ENCODE data around the gene SAMD4B. TPM values are rescaled to one million over a fixed set of nuclear protein-coding genes. Genes with fewer than 3 reads are reported as not detected.

Gene SAMD4B
- total RNA-seq, 1 donor from 2014 or later, result 22.4 TPM

GRCh38 chr19:39422020-39422419 lies 79.8 kb downstream of the SAMD4B start:
- no peaks in the 10 kb centered on the region for H3K27me3 ChIP-seq (ENCODE audit: control insufficient read depth in 3 of 3, insufficient read depth in 3 of 3, low read length in 3 of 3)
- no peaks in the 10 kb centered on the region for H3K4me1 ChIP-seq (ENCODE audit: control insufficient read depth in 3 of 3, insufficient read depth in 3 of 3, low read length in 3 of 3)
- no peak overlapping the region for H3K9ac ChIP-seq (ENCODE audit: low read depth in 1 of 3, low read length in 3 of 3)
- H3K4me3 ChIP-seq (ENCODE audit: low read length in 3 of 3), result no peak overlapping the region
- no peak overlapping the region for H3K27ac ChIP-seq (ENCODE audit: low read depth, low read length)
- peaks cover 6 to 13% (median 8%) of the 10 kb centered on the region in 3 donors for H3K36me3 ChIP-seq (ENCODE audit: control insufficient read depth in 3 of 3, insufficient read depth in 3 of 3, low read length in 3 of 3)
- H3K9me3 ChIP-seq (ENCODE audit: control insufficient read depth in 3 of 3, low read length in 3 of 3), result no peaks in the 10 kb centered on the region

DNA sequence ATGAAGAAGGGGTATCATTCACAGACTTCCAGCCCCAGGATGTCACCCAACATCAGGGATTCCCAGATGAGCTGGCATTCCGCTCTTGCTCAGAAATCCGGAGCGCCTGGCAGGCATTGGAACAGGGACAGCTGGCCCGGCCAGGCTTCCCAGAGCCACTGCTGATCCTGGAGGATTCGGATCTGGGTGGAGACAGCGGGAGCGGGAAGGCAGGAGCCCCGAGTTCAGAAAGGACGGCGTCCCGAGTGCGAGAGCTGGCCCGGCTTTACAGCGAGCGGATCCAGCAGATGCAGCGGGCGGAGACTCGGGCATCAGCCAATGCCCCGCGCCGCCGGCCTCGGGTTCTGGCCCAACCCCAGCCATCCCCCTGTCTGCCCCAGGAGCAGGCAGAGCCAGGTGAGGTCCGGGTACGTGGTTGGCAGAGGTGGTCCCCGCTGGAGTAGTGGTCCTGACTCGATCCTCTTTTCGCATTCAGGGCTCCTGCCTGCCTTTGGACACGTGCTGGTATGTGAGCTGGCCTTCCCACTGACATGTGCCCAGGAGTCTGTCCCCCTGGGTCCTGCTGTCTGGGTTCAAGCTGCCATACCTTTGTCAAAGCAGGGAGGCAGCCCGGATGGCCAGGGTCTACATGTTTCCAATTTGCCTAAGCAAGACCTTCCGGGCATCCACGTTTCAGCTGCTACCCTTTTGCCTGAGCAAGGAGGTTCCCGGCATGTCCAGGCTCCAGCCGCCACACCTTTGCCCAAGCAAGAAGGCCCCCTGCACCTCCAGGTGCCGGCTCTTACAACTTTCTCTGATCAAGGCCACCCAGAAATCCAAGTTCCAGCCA lies 81.3 kb downstream of the SAMD4B start:
- Histone ChIP-seq H3K4me3 (ENCODE audit: low read length in 3 of 3) (no peak overlapping the region), H3K9ac (ENCODE audit: low read depth in 1 of 3, low read length in 3 of 3) (no peak overlapping the region), H3K27me3 (ENCODE audit: control insufficient read depth in 3 of 3, insufficient read depth in 3 of 3, low read length in 3 of 3) (no peaks in the 10 kb centered on the region), H3K4me1 (ENCODE audit: control insufficient read depth in 3 of 3, insufficient read depth in 3 of 3, low read length in 3 of 3) (peaks cover 0 to 10% (median 3%) of the 10 kb centered on the region in 3 donors), H3K9me3 (ENCODE audit: control insufficient read depth in 3 of 3, low read length in 3 of 3) (no peaks in the 10 kb centered on the region), H3K27ac (ENCODE audit: low read depth, low read length) (no peak overlapping the region), H3K36me3 (ENCODE audit: control insufficient read depth in 3 of 3, insufficient read depth in 3 of 3, low read length in 3 of 3) (peaks cover 6 to 13% (median 7%) of the 10 kb centered on the region in 3 donors)

- no peaks in the 10 kb centered on the region for H3K27me3 ChIP-seq (ENCODE audit: control insufficient read depth in 3 of 3, insufficient read depth in 3 of 3, low read length in 3 of 3)
- H3K9ac ChIP-seq (ENCODE audit: low read depth in 1 of 3, low read length in 3 of 3), result no peak overlapping the region
- H3K9me3 ChIP-seq (ENCODE audit: control insufficient read depth in 3 of 3, low read length in 3 of 3), result no peaks in the 10 kb centered on the region
- H3K4me3 ChIP-seq (ENCODE audit: low read length in 3 of 3), result no peak overlapping the region
- peaks cover 5 to 17% (median 10%) of the 10 kb centered on the region in 3 donors for H3K4me1 ChIP-seq (ENCODE audit: control insufficient read depth in 3 of 3, insufficient read depth in 3 of 3, low read length in 3 of 3)
- H3K27ac ChIP-seq (ENCODE audit: low read depth, low read length), result no peak overlapping the region
- H3K36me3 ChIP-seq (ENCODE audit: control insufficient read depth in 3 of 3, insufficient read depth in 3 of 3, low read length in 3 of 3), result peaks cover 0 to 11% (median 0%) of the 10 kb centered on the region in 3 donors
These were observed 82.7 kb downstream of the SAMD4B start for GRCh38 chr19:39424934-39425333.

DNA sequence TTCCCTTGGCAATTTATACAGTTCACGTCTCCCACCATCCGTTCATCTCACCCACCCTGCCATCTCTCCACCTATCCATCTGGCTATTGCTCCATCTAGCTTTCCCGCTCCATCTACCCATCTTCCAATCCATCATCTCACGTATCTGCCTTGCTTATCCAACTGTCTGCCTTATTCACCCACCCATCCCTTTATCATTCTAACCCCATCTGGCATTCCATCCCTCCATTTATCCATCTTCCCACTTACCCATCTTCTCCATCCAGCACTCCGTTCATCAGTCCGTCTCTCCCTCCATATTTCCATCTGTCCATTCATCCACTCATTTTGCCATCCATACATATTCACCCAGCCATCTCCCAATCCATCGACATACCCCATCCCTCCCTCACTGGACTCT lies 83.5 kb downstream of the SAMD4B start:
- no peak overlapping the region for H3K9ac ChIP-seq (ENCODE audit: low read depth in 1 of 3, low read length in 3 of 3)
- H3K4me1 ChIP-seq (ENCODE audit: control insufficient read depth in 3 of 3, insufficient read depth in 3 of 3, low read length in 3 of 3), result peaks cover 5 to 18% (median 10%) of the 10 kb centered on the region in 3 donors
- no peak overlapping the region for H3K4me3 ChIP-seq (ENCODE audit: low read length in 3 of 3)

DNA sequence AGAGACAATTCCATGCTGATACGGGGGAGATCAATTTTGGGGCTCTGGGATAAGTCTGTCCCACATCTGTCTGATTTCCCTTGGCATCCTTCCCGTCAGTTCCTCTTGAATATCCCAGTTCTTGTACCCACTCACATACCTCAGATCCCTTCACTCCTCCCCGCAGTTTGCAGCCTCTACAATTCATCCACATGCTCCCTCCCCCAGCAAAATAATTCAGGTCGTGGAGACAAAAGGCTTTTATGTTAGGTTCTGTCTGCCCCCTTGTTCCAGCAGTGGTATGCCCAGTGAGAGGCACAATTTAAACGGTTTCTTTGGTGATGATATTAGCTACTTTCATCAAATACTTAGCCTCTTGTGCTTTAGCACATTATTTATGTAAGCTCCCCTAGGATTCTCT lies 83.9 kb downstream of the SAMD4B start:
- Histone ChIP-seq H3K4me1 (ENCODE audit: control insufficient read depth in 3 of 3, insufficient read depth in 3 of 3, low read length in 3 of 3) (peaks cover 5 to 22% (median 10%) of the 10 kb centered on the region in 3 donors), H3K27me3 (ENCODE audit: control insufficient read depth in 3 of 3, insufficient read depth in 3 of 3, low read length in 3 of 3) (no peaks in the 10 kb centered on the region), H3K4me3 (ENCODE audit: low read length in 3 of 3) (no peak overlapping the region), H3K36me3 (ENCODE audit: control insufficient read depth in 3 of 3, insufficient read depth in 3 of 3, low read length in 3 of 3) (peaks cover 2 to 5% (median 4%) of the 10 kb centered on the region in 3 donors), H3K27ac (ENCODE audit: low read depth, low read length) (no peak overlapping the region), H3K9me3 (ENCODE audit: control insufficient read depth in 3 of 3, low read length in 3 of 3) (no peaks in the 10 kb centered on the region), H3K9ac (ENCODE audit: low read depth in 1 of 3, low read length in 3 of 3) (no peak overlapping the region)

More for the DNA sequence above, 83.5 kb downstream of the SAMD4B start:
- H3K36me3 ChIP-seq (ENCODE audit: control insufficient read depth in 3 of 3, insufficient read depth in 3 of 3, low read length in 3 of 3), result peaks cover 0 to 8% (median under 1%) of the 10 kb centered on the region in 3 donors
- H3K27ac ChIP-seq (ENCODE audit: low read depth, low read length), result no peak overlapping the region
- no peaks in the 10 kb centered on the region for H3K9me3 ChIP-seq (ENCODE audit: control insufficient read depth in 3 of 3, low read length in 3 of 3)
- H3K27me3 ChIP-seq (ENCODE audit: control insufficient read depth in 3 of 3, insufficient read depth in 3 of 3, low read length in 3 of 3), result no peaks in the 10 kb centered on the region

- H3K27ac ChIP-seq (ENCODE audit: low read depth, low read length), result peak overlapping the region; percentile 28
- H3K4me1 ChIP-seq (ENCODE audit: control insufficient read depth in 3 of 3, insufficient read depth in 3 of 3, low read length in 3 of 3), result peaks cover 5 to 22% (median 10%) of the 10 kb centered on the region in 3 donors
- peaks cover 7 to 10% (median 9%) of the 10 kb centered on the region in 3 donors for H3K36me3 ChIP-seq (ENCODE audit: control insufficient read depth in 3 of 3, insufficient read depth in 3 of 3, low read length in 3 of 3)
- no peaks in the 10 kb centered on the region for H3K27me3 ChIP-seq (ENCODE audit: control insufficient read depth in 3 of 3, insufficient read depth in 3 of 3, low read length in 3 of 3)
- H3K9me3 ChIP-seq (ENCODE audit: control insufficient read depth in 3 of 3, low read length in 3 of 3), result no peaks in the 10 kb centered on the region
- H3K9ac ChIP-seq (ENCODE audit: low read depth in 1 of 3, low read length in 3 of 3), result no peak overlapping the region
- no peak overlapping the region for H3K4me3 ChIP-seq (ENCODE audit: low read length in 3 of 3)
These were observed 85.5 kb downstream of the SAMD4B start for GRCh38 chr19:39427707-39428106.

DNA sequence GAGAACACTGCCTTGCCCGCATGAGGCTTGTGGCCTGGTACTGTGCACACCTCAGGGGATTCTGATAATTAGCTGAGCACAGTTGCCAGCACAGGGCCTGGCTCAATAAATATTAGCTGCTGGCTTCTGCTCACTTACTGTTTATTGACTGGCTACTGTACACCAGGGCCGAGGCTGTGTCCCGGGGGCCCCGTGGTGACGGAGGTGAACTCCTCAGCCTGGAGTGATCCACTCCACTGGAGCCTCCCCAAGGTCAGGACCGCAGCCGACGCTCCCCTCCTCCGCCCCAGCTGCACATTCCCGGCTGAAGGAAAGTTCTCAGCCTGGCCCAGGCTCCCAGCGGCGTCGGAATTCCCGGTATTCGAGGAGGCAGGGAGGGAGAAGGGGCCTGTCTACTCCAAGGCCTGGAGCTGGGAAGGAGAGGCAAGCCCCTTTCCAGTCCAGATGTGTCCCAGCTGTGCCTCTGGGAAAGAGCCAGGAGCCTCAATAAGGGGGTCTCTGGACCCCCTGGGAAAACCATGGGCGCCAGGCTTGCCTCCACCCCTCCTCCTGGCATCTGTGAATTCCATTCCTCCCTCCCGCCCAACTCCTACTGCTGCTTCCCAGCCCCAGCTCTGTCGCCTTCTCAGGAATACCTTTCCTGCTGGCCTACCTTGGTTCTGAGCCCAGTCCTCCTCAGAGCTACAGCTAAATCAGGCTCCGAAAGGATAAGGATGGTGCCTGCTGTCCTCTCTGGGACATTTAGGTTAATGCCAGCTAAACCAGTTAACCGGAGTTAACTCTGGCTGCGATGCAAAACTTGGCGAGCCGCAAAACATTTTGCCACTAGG lies 86.3 kb downstream of the SAMD4B start:
- H3K36me3 ChIP-seq (ENCODE audit: control insufficient read depth in 3 of 3, insufficient read depth in 3 of 3, low read length in 3 of 3), result peaks cover 14 to 18% (median 16%) of the 10 kb centered on the region in 3 donors
- H3K27ac ChIP-seq (ENCODE audit: low read depth, low read length), result peak overlapping the region; percentile 70
- no peaks in the 10 kb centered on the region for H3K9me3 ChIP-seq (ENCODE audit: control insufficient read depth in 3 of 3, low read length in 3 of 3)
- peak overlapping the region; percentile 36 to 71 (median 36) for H3K9ac ChIP-seq (ENCODE audit: low read depth in 1 of 3, low read length in 3 of 3)
- peak overlapping the region in 1 of 3 donors; percentile 22 for H3K4me3 ChIP-seq (ENCODE audit: low read length in 3 of 3)
- H3K4me1 ChIP-seq (ENCODE audit: control insufficient read depth in 3 of 3, insufficient read depth in 3 of 3, low read length in 3 of 3), result peaks cover 5 to 25% (median 11%) of the 10 kb centered on the region in 3 donors
- H3K27me3 ChIP-seq (ENCODE audit: control insufficient read depth in 3 of 3, insufficient read depth in 3 of 3, low read length in 3 of 3), result no peaks in the 10 kb centered on the region

GRCh38 chr19:39430675-39431593 lies 88.7 kb downstream of the SAMD4B start:
- H3K27me3 ChIP-seq (ENCODE audit: control insufficient read depth in 3 of 3, insufficient read depth in 3 of 3, low read length in 3 of 3), result no peaks in the 10 kb centered on the region
- H3K4me3 ChIP-seq (ENCODE audit: low read length in 3 of 3), result no peak overlapping the region
- peaks cover 21 to 47% (median 30%) of the 10 kb centered on the region in 3 donors for H3K4me1 ChIP-seq (ENCODE audit: control insufficient read depth in 3 of 3, insufficient read depth in 3 of 3, low read length in 3 of 3)
- peak overlapping the region; percentile 85 for H3K27ac ChIP-seq (ENCODE audit: low read depth, low read length)
- peaks cover 25 to 27% (median 27%) of the 10 kb centered on the region in 3 donors for H3K36me3 ChIP-seq (ENCODE audit: control insufficient read depth in 3 of 3, insufficient read depth in 3 of 3, low read length in 3 of 3)
- H3K9ac ChIP-seq (ENCODE audit: low read depth in 1 of 3, low read length in 3 of 3), result no peak overlapping the region
- H3K9me3 ChIP-seq (ENCODE audit: control insufficient read depth in 3 of 3, low read length in 3 of 3), result no peaks in the 10 kb centered on the region

DNA sequence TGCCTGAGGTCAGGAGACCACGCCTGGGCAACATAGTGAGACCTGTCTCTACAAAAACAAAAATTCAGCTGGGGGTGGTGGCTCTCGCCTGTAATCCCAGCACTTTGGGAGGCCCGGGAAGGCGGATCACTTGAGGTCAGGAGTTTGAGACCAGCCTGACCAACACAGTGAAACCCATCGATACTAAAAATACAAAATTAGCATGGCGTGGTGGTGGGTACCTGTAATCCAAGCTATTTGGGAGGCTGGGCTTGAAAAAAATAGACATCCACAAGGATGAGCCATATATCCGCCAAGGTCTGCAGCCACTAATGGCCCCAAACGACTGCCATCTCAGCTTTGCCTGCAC lies 90.4 kb downstream of the SAMD4B start:
- no peak overlapping the region for H3K4me3 ChIP-seq (ENCODE audit: low read length in 3 of 3)
- peaks cover 28 to 52% (median 37%) of the 10 kb centered on the region in 3 donors for H3K4me1 ChIP-seq (ENCODE audit: control insufficient read depth in 3 of 3, insufficient read depth in 3 of 3, low read length in 3 of 3)
- no peaks in the 10 kb centered on the region for H3K27me3 ChIP-seq (ENCODE audit: control insufficient read depth in 3 of 3, insufficient read depth in 3 of 3, low read length in 3 of 3)
- no peak overlapping the region for H3K9ac ChIP-seq (ENCODE audit: low read depth in 1 of 3, low read length in 3 of 3)
- peaks cover 25 to 27% (median 27%) of the 10 kb centered on the region in 3 donors for H3K36me3 ChIP-seq (ENCODE audit: control insufficient read depth in 3 of 3, insufficient read depth in 3 of 3, low read length in 3 of 3)
- no peak overlapping the region for H3K27ac ChIP-seq (ENCODE audit: low read depth, low read length)
- no peaks in the 10 kb centered on the region for H3K9me3 ChIP-seq (ENCODE audit: control insufficient read depth in 3 of 3, low read length in 3 of 3)
